HL-60 (cell line): Measurements from ENCODE around the gene BMAL1.

Experiments used
- DNase-seq, 2 experiments: peaks; one replicate each; pipeline ENCODE4 v3.0.0-alpha.2; 2010 to 2020; ENCODE audit warnings: low read depth in 1 of 2, low spot score in 1 of 2
- H3K27ac ChIP-seq: fragments of 250-450 bp; sonication (Bioruptor Pico); replicated peaks from 2 replicates; pipeline ENCODE4 v1.5.1; 2020; ENCODE audit warnings: mild to moderate bottlenecking, moderate library complexity
- H3K27me3 ChIP-seq: fragments of 250-450 bp; sonication (Bioruptor Pico); 2 replicates; pipeline ENCODE4 v1.5.1; 2021; ENCODE audit warnings: mild to moderate bottlenecking, moderate library complexity; ENCODE audit not compliant: insufficient read depth, poor library complexity, severe bottlenecking
- H3K4me3 ChIP-seq: replicated peaks from 2 replicates; pipeline ENCODE4 v1.5.1; 2011; ENCODE audit warnings: mild to moderate bottlenecking, control low read depth, low read length; ENCODE audit not compliant: insufficient read depth
- GABPA ChIP-seq: IDR thresholded peaks from 2 replicates; pipeline ENCODE4 v1.6.1; 2012; ENCODE audit warnings: low read depth
- POLR2AphosphoS5 ChIP-seq: IDR thresholded peaks from 2 replicates; pipeline ENCODE4 v1.6.1; 2012; ENCODE audit warnings: low read depth
- SPI1 ChIP-seq: IDR thresholded peaks from 2 replicates; pipeline ENCODE4 v1.6.1; 2012; ENCODE audit warnings: low read depth, mild to moderate bottlenecking, borderline replicate concordance
- TF ChIP-seq, protein P1 (sequence below): IDR thresholded peaks from one replicate; pipeline ENCODE4 v1.5.1; 2011; ENCODE audit warnings: low read length, control low read depth, inconsistent platforms; ENCODE audit not compliant: insufficient read depth
- TF ChIP-seq, protein P2 (sequence below): IDR thresholded peaks from 2 replicates; pipeline ENCODE4 v1.6.1; 2012; ENCODE audit warnings: low read depth; ENCODE audit not compliant: insufficient replicate concordance

BMAL1 gene

DNA sequence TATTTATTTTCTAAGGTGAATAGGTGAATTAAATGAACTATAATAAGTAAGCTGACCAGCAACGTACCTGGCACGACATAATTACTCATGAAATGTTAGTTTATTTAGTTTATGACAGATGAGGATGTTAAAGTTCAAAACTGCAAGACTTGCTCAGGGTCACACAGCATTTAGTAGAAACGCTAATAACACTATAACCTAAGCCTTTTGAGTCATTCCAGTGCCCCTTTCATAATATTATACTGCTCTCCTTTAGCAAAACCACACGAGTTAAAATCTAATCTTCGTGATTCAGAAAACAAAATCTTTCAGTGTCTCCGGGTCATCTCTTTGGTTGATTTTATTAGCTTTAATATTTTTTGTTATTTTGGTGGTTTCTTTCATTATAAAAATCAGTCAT lies 145.8 kb downstream of the BMAL1 start:
- DNase-seq, result no peak
- no peaks in the 10 kb centered on the region for H3K27me3 ChIP-seq
- H3K4me3 ChIP-seq, result no peak overlapping the region
- H3K27ac ChIP-seq, result no peak overlapping the region
- no peak for TF ChIP-seq GABPA
- TF ChIP-seq, protein P1, sequence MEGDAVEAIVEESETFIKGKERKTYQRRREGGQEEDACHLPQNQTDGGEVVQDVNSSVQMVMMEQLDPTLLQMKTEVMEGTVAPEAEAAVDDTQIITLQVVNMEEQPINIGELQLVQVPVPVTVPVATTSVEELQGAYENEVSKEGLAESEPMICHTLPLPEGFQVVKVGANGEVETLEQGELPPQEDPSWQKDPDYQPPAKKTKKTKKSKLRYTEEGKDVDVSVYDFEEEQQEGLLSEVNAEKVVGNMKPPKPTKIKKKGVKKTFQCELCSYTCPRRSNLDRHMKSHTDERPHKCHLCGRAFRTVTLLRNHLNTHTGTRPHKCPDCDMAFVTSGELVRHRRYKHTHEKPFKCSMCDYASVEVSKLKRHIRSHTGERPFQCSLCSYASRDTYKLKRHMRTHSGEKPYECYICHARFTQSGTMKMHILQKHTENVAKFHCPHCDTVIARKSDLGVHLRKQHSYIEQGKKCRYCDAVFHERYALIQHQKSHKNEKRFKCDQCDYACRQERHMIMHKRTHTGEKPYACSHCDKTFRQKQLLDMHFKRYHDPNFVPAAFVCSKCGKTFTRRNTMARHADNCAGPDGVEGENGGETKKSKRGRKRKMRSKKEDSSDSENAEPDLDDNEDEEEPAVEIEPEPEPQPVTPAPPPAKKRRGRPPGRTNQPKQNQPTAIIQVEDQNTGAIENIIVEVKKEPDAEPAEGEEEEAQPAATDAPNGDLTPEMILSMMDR, result no peak
- no peak for TF ChIP-seq SPI1
- no peak for TF ChIP-seq POLR2AphosphoS5
- TF ChIP-seq, protein P2, sequence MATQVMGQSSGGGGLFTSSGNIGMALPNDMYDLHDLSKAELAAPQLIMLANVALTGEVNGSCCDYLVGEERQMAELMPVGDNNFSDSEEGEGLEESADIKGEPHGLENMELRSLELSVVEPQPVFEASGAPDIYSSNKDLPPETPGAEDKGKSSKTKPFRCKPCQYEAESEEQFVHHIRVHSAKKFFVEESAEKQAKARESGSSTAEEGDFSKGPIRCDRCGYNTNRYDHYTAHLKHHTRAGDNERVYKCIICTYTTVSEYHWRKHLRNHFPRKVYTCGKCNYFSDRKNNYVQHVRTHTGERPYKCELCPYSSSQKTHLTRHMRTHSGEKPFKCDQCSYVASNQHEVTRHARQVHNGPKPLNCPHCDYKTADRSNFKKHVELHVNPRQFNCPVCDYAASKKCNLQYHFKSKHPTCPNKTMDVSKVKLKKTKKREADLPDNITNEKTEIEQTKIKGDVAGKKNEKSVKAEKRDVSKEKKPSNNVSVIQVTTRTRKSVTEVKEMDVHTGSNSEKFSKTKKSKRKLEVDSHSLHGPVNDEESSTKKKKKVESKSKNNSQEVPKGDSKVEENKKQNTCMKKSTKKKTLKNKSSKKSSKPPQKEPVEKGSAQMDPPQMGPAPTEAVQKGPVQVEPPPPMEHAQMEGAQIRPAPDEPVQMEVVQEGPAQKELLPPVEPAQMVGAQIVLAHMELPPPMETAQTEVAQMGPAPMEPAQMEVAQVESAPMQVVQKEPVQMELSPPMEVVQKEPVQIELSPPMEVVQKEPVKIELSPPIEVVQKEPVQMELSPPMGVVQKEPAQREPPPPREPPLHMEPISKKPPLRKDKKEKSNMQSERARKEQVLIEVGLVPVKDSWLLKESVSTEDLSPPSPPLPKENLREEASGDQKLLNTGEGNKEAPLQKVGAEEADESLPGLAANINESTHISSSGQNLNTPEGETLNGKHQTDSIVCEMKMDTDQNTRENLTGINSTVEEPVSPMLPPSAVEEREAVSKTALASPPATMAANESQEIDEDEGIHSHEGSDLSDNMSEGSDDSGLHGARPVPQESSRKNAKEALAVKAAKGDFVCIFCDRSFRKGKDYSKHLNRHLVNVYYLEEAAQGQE, result no peak

DNA sequence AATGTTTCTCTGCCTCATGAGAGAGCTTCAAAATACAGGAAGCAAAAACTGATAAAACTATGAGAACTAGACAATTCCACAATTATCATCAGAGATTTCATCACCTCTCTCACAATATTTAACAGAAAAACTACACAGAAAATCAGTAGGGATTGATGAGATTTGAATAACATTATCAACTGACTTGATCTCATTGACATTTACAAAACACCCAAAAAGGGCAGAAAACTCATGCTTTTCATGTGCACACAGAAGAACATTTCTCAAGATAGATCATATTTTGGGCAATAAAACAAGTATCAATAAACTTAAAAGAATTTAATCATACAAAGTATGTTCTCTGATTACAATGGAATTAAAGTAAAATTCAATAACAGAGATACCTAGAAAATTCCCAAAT lies 149.8 kb downstream of the BMAL1 start:
- no peaks in the 10 kb centered on the region for H3K27me3 ChIP-seq
- H3K4me3 ChIP-seq, result no peak overlapping the region
- TF ChIP-seq, protein P2, result no peak
- TF ChIP-seq, protein P1, result no peak
- no peak for DNase-seq
- H3K27ac ChIP-seq, result no peak overlapping the region

DNA sequence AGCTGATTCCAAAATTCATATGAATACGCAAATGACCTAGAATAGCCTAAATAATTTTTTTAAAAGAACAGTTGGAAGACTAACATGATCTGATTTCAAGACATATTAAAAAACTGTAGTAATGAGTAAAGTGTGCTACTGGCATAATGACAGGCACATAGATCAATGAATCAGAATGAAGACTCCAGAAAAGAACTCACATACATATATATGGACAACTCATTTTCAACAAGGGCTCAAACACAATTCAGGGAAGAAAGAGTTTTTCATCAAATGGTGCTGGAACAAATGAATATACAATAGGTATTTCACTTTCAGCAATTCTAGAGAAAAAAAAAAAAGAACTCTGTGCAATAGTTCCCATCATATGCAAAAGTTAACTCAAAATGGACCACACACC lies 151.7 kb downstream of the BMAL1 start:
- Histone ChIP-seq H3K4me3 (no peak overlapping the region), H3K27me3 (no peaks in the 10 kb centered on the region), H3K27ac (no peak overlapping the region)
- DNase-seq, result no peak
- no peak for TF ChIP-seq POLR2AphosphoS5

DNA sequence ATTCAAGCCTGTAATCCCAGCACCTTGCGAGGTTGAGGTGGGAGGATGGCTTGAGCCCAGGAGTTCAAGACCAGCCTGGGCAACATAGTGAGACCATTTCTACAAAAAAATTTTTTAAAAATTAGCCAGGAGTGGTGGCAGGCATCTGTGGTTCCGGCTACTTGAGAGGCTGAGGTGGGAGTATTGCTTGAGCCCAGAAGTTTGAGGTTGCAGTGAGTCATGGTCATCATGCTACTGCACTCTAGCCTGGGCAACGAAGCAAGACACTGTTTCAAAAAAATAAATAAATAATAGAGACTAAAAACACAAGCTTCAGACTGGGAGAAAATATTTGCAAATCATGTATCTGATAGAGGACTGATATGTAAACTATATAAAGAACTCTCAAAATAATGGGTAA lies 152.2 kb downstream of the BMAL1 start:
- TF ChIP-seq, protein P1, result no peak
- TF ChIP-seq SPI1, result no peak
- TF ChIP-seq, protein P2, result no peak
- no peak for TF ChIP-seq POLR2AphosphoS5
- TF ChIP-seq GABPA, result no peak
- H3K4me3 ChIP-seq, result no peak overlapping the region
- no peak overlapping the region for H3K27ac ChIP-seq
- no peaks in the 10 kb centered on the region for H3K27me3 ChIP-seq
- no peak for DNase-seq
